Measurements from ENCODE around the gene DNAH17.

DNAH17 gene

GRCh38 chr17:78514521-78514920 lies 62.7 kb downstream of the DNAH17 start:
- no peak overlapping the region for H3K27ac ChIP-seq (ENCODE audit: extremely low read depth, low read depth, low read length)
- TF ChIP-seq KLF16 (tag by site-specific recombination; IDR thresholded peaks at IDR 0.05) (no peak), ZFP37 (tag by site-specific recombination; IDR thresholded peaks at IDR 0.05) (no peak), ZNF23 (tag by site-specific recombination; IDR thresholded peaks at IDR 0.05; ENCODE audit: borderline replicate concordance) (no peak), ZNF596 (tag by site-specific recombination; IDR thresholded peaks at IDR 0.05) (no peak), SP7 (tag by site-specific recombination; IDR thresholded peaks at IDR 0.05) (no peak), ZNF558 (tag by site-specific recombination; IDR thresholded peaks at IDR 0.05) (no peak)
- TF ChIP-seq, protein P1, sequence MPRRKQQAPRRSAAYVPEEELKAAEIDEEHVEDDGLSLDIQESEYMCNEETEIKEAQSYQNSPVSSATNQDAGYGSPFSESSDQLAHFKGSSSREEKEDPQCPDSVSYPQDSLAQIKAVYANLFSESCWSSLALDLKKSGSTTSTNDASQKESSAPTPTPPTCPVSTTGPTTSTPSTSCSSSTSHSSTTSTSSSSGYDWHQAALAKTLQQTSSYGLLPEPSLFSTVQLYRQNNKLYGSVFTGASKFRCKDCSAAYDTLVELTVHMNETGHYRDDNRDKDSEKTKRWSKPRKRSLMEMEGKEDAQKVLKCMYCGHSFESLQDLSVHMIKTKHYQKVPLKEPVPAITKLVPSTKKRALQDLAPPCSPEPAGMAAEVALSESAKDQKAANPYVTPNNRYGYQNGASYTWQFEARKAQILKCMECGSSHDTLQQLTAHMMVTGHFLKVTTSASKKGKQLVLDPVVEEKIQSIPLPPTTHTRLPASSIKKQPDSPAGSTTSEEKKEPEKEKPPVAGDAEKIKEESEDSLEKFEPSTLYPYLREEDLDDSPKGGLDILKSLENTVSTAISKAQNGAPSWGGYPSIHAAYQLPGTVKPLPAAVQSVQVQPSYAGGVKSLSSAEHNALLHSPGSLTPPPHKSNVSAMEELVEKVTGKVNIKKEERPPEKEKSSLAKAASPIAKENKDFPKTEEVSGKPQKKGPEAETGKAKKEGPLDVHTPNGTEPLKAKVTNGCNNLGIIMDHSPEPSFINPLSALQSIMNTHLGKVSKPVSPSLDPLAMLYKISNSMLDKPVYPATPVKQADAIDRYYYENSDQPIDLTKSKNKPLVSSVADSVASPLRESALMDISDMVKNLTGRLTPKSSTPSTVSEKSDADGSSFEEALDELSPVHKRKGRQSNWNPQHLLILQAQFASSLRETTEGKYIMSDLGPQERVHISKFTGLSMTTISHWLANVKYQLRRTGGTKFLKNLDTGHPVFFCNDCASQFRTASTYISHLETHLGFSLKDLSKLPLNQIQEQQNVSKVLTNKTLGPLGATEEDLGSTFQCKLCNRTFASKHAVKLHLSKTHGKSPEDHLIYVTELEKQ (tag by site-specific recombination; IDR thresholded peaks at IDR 0.05; ENCODE audit: borderline replicate concordance), result no peak
- H3K4me3 ChIP-seq (ENCODE audit: low read depth, low read length), result no peak overlapping the region
- no peaks in the 10 kb centered on the region for H3K4me1 ChIP-seq (ENCODE audit: control insufficient read depth, insufficient read depth, low read length)
- H3K9me3 ChIP-seq (ENCODE audit: control insufficient read depth, insufficient read depth, low read depth, low read length), result no peaks in the 10 kb centered on the region
- H3K36me3 ChIP-seq (ENCODE audit: control insufficient read depth in 2 of 2, insufficient read depth in 1 of 2, low read length in 2 of 2), result no peaks in the 10 kb centered on the region
- ChIA-PET CTCF (interaction anchor here (1.2 kb wide), 1 partner anchor 18 kb away, joined by 6 read pairs; no protein-coding TSS in a partner anchor), POLR2A (no interaction called here)

GRCh38 chr17:78512976-78513375 lies 64.2 kb downstream of the DNAH17 start:
- ChIA-PET CTCF (interaction anchor here (0.8 to 1.9 kb wide), 2 partner anchors 9 to 16 kb away, joined by 3 to 4 read pairs; no protein-coding TSS in a partner anchor), POLR2A (interaction anchor here (0.6 kb wide), 1 partner anchor 194 kb away, joined by 4 read pairs; no protein-coding TSS in a partner anchor)
- no peak for TF ChIP-seq ZNF23 (tag by site-specific recombination; IDR thresholded peaks at IDR 0.05; ENCODE audit: borderline replicate concordance)
- TF ChIP-seq ZNF580 (tag by site-specific recombination; IDR thresholded peaks at IDR 0.05), result no peak
- TF ChIP-seq, protein P2, sequence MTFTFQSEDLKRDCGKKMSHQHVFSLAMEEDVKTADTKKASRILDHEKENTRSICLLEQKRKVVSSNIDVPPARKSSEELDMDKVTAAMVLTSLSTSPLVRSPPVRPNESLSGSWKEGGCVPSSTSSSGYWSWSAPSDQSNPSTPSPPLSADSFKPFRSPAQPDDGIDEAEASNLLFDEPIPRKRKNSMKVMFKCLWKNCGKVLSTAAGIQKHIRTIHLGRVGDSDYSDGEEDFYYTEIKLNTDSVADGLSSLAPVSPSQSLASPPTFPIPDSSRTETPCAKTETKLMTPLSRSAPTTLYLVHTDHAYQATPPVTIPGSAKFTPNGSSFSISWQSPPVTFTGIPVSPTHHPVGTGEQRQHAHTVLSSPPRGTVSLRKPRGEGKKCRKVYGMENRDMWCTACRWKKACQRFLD (tag by site-specific recombination; IDR thresholded peaks at IDR 0.05), result no peak
- no peak for TF ChIP-seq ZNF214 (tag by site-specific recombination; IDR thresholded peaks at IDR 0.05; ENCODE audit: borderline replicate concordance)
- TF ChIP-seq ZFP69B (tag by site-specific recombination; IDR thresholded peaks at IDR 0.05), result no peak
- no peak for TF ChIP-seq KLF9 (tag by site-specific recombination; IDR thresholded peaks at IDR 0.05; ENCODE audit: low read depth)
- no peak for TF ChIP-seq ZFP3 (tag by site-specific recombination; IDR thresholded peaks at IDR 0.05; ENCODE audit: low read depth)
- no peak for TF ChIP-seq ZNF223 (tag by site-specific recombination; IDR thresholded peaks at IDR 0.05)
- no peak for TF ChIP-seq ZNF558 (tag by site-specific recombination; IDR thresholded peaks at IDR 0.05)
- no peak for TF ChIP-seq GLIS2 (tag by site-specific recombination; IDR thresholded peaks at IDR 0.05)
- TF ChIP-seq, protein P3, sequence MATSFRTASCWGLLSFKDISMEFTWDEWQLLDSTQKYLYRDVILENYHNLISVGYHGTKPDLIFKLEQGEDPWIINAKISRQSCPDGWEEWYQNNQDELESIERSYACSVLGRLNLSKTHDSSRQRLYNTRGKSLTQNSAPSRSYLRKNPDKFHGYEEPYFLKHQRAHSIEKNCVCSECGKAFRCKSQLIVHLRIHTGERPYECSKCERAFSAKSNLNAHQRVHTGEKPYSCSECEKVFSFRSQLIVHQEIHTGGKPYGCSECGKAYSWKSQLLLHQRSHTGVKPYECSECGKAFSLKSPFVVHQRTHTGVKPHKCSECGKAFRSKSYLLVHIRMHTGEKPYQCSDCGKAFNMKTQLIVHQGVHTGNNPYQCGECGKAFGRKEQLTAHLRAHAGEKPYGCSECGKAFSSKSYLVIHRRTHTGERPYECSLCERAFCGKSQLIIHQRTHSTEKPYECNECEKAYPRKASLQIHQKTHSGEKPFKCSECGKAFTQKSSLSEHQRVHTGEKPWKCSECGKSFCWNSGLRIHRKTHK (tag by site-specific recombination; IDR thresholded peaks at IDR 0.05), result no peak
- TF ChIP-seq ZNF664 (tag by site-specific recombination; IDR thresholded peaks at IDR 0.05), result no peak
- TF ChIP-seq ZNF391 (tag by site-specific recombination; IDR thresholded peaks at IDR 0.05; ENCODE audit: borderline replicate concordance, low read depth), result no peak
- TF ChIP-seq ZNF596 (tag by site-specific recombination; IDR thresholded peaks at IDR 0.05), result no peak
- TF ChIP-seq PRDM6 (tag by site-specific recombination; IDR thresholded peaks at IDR 0.05), result no peak
- no peak for TF ChIP-seq ZNF19 (tag by site-specific recombination; IDR thresholded peaks at IDR 0.05; ENCODE audit: low read depth)

More at GRCh38 chr17:78512976-78513375, 64.2 kb downstream of the DNAH17 start:
- H3K9me3 ChIP-seq (ENCODE audit: control insufficient read depth, insufficient read depth, low read depth, low read length), result no peaks in the 10 kb centered on the region
- H3K4me3 ChIP-seq (ENCODE audit: low read depth, low read length), result no peak overlapping the region
- H3K4me1 ChIP-seq (ENCODE audit: control insufficient read depth, insufficient read depth, low read length), result no peaks in the 10 kb centered on the region
- H3K36me3 ChIP-seq (ENCODE audit: control insufficient read depth in 2 of 2, insufficient read depth in 1 of 2, low read length in 2 of 2), result no peaks in the 10 kb centered on the region
- H3K27ac ChIP-seq (ENCODE audit: extremely low read depth, low read depth, low read length), result no peak overlapping the region

All from HEK293 (cell line).